Progenitor cell of endocrine pancreas (in vitro differentiated cells): ENCODE measurements around the gene DHX57. TPM values are rescaled to one million over a fixed set of nuclear protein-coding genes. Genes with fewer than 3 reads are reported as not detected.

Experiments
- DNase-seq: peaks from one replicate; pipeline ENCODE4 v3.0.0; 2021; ENCODE audit warnings: low spot score; ENCODE audit not compliant: unreplicated experiment
- H3K27ac Mint-ChIP-seq: 2 replicates; pipeline ENCODE4 v1.8.0; 2021; ENCODE audit warnings: mild to moderate bottlenecking, moderate library complexity, mixed read lengths
- H3K27me3 Mint-ChIP-seq: 2 replicates; pipeline ENCODE4 v1.8.0; 2021; ENCODE audit warnings: mixed read lengths
- H3K36me3 Mint-ChIP-seq: 2 replicates; pipeline ENCODE4 v1.8.0; 2022; ENCODE audit warnings: mixed read lengths; ENCODE audit not compliant: insufficient read depth
- H3K4me1 Mint-ChIP-seq: 2 replicates; pipeline ENCODE4 v1.8.0; 2021; ENCODE audit warnings: low read depth, mixed read lengths
- H3K4me3 Mint-ChIP-seq: 2 replicates; pipeline ENCODE4 v1.8.0; 2021; ENCODE audit warnings: low read depth, mild to moderate bottlenecking, moderate library complexity, mixed read lengths
- H3K9me3 Mint-ChIP-seq: 2 replicates; pipeline ENCODE4 v1.8.0; 2021; ENCODE audit warnings: low read depth, mixed read lengths
- total RNA-seq: library from RNA; stranded (reverse); gene quantifications from 2 replicates; pipeline ENCODE4 v1.2.1, GENCODE V29; 2021
- TF ChIP-seq, protein P1 (sequence below): fragments of 200-600 bp; sonication (generic); IDR thresholded peaks from one replicate; pipeline ENCODE4 v1.5.0; 2021; ENCODE audit warnings: antibody characterized with exemption, mild to moderate bottlenecking; ENCODE audit not compliant: unreplicated experiment

DHX57 gene
- total RNA-seq, 1 donor from 2014 or later = 30.4 TPM

DNA sequence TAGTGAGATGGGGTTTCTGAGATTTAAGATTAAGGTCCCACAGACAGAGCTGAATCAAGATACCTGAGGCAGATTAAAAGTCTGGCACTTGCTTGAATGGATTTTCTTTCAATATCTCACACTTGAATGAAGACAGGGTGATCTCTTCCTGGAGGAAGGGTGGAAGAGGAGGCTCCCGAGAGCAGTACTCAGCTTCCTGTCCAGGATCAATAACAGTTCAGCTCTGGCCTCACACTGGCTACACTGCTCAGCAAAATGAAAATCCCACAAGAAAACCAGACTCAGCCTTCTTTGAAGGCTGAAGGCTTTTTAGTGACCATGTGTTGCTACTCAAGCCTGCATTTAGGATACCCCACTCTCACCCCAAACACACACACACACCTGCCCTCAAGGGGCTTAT, 25.0 kb upstream of the DHX57 start:
- DNase-seq = no peak
- Mint-ChIP-seq H3K9me3 (no peaks in the 10 kb centered on the region), H3K27ac (no peak overlapping the region), H3K4me3 (no peak overlapping the region), H3K4me1 (no peaks in the 10 kb centered on the region), H3K27me3 (no peaks in the 10 kb centered on the region), H3K36me3 (no peaks in the 10 kb centered on the region)
- TF ChIP-seq, protein P1, sequence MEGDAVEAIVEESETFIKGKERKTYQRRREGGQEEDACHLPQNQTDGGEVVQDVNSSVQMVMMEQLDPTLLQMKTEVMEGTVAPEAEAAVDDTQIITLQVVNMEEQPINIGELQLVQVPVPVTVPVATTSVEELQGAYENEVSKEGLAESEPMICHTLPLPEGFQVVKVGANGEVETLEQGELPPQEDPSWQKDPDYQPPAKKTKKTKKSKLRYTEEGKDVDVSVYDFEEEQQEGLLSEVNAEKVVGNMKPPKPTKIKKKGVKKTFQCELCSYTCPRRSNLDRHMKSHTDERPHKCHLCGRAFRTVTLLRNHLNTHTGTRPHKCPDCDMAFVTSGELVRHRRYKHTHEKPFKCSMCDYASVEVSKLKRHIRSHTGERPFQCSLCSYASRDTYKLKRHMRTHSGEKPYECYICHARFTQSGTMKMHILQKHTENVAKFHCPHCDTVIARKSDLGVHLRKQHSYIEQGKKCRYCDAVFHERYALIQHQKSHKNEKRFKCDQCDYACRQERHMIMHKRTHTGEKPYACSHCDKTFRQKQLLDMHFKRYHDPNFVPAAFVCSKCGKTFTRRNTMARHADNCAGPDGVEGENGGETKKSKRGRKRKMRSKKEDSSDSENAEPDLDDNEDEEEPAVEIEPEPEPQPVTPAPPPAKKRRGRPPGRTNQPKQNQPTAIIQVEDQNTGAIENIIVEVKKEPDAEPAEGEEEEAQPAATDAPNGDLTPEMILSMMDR = no peak

DNA sequence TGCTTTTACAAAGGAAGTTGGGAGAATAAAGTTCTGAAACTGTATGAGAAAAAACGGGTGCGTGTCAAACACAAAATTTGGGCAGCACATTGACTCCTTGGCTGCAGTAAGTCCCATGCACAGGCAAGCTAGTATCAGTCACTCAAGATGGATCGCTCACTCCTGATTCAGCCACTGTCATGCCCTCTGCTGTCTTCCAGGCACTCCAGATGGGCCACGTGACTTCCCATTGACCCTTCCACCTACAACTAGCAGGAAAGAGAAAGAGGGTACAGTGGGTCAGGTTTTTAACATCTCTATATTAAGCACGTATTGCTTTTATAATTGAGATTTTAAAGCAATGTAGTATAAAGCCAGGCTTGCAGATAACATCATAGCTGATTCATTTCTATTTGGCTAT, 22.5 kb upstream of the DHX57 start:
- H3K36me3 Mint-ChIP-seq = no peaks in the 10 kb centered on the region
- H3K27ac Mint-ChIP-seq = no peak overlapping the region
- H3K4me3 Mint-ChIP-seq = no peak overlapping the region
- H3K4me1 Mint-ChIP-seq = no peaks in the 10 kb centered on the region
- TF ChIP-seq, protein P1 = no peak
- H3K9me3 Mint-ChIP-seq = no peaks in the 10 kb centered on the region
- DNase-seq = no peak
- no peaks in the 10 kb centered on the region for H3K27me3 Mint-ChIP-seq

DNA sequence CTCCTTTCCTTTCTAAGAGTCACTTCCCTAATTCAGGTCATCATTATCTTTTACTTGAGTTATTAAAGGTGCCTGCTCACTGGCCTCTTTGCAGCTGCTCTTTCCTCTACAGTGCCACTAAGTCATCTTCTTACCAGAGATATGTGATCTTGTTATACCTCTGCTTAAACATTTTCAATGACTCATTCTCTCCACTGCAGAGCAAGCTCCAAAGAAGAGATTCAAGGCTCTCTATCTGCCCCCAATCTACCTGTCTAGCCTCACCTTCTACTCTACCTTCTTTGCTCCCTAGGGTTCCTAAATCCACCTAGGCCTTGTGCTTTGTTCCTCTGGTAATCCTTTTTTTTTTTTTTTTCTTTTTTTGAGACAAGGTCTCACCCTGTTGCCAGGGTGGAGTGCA, 17.1 kb upstream of the DHX57 start:
- TF ChIP-seq, protein P1 = no peak
- Mint-ChIP-seq H3K36me3 (no peaks in the 10 kb centered on the region), H3K9me3 (no peaks in the 10 kb centered on the region), H3K4me1 (no peaks in the 10 kb centered on the region), H3K27ac (no peak overlapping the region), H3K4me3 (no peak overlapping the region), H3K27me3 (no peaks in the 10 kb centered on the region)
- DNase-seq = no peak

DNA sequence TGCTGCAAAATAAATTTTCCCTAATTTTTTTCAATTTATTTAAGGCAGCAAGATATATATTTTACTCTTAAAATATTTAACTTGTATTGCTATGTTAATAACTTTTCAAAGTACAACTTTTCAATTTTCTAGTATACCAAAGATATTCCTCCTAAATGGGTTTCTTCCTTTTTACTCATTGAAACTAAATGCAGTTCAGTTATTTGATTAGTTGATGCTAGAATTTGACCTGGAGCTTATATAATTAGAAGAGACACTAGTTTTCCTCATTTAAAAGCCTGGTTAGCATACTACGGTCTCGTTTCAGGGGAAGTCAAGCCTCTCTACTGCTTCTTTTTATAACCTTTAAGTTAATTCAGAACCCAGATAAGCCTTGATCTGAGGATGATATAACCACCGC, 13.8 kb upstream of the DHX57 start, which contains the start of gene ARHGEF33:
TSS of gene ARHGEF33 (plus strand) at position 301 of the 400 bp plus-strand sequence. CDS start 29,573 bp downstream, outside the sequence.
- no peak for DNase-seq
- H3K4me1 Mint-ChIP-seq = no peaks in the 10 kb centered on the region
- H3K27ac Mint-ChIP-seq = no peak within 1 kb of the TSS
- H3K4me3 Mint-ChIP-seq = no peak within 1 kb of the TSS
- no peaks in the 10 kb centered on the region for H3K36me3 Mint-ChIP-seq
- H3K27me3 Mint-ChIP-seq = no peaks in the 10 kb centered on the region
- no peaks in the 10 kb centered on the region for H3K9me3 Mint-ChIP-seq
- TF ChIP-seq, protein P1 = no peak

DNA sequence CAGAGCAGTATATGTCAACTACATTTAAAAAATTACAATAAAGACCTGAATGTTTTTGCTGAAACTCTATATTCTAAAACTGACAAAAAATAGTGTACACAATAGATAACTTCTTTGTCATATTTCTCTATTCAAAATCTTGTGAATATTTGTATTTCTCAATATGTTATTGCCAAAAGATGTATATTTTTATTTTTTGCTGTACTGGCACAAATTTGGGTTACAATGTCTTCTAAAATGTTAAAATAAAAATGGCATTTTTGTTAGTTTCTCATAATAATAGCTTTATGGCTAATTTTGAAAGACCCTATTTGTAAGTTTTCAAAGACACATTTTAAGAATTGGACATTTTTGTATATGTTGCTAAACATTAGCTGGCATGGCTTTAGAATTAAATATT, 13.3 kb upstream of the DHX57 start:
- no peaks in the 10 kb centered on the region for H3K9me3 Mint-ChIP-seq
- no peaks in the 10 kb centered on the region for H3K4me1 Mint-ChIP-seq
- no peak overlapping the region for H3K27ac Mint-ChIP-seq
- H3K36me3 Mint-ChIP-seq = no peaks in the 10 kb centered on the region
- DNase-seq = no peak
- H3K4me3 Mint-ChIP-seq = no peak overlapping the region
- TF ChIP-seq, protein P1 = no peak
- no peaks in the 10 kb centered on the region for H3K27me3 Mint-ChIP-seq
